ENCODE measurements around the gene B3GNT2. TPM values are rescaled to one million over a fixed set of nuclear protein-coding genes. Genes with fewer than 3 reads are reported as not detected.
"Not testable (repeated sequence)": the region's sequence is repeated elsewhere in the genome, so short reads cannot be mapped to it uniquely, and the experiment has no call there.

Gene B3GNT2
- total RNA-seq, 1 donor: 64.8 TPM

GRCh38 chr2:62197011-62197924 is 1.4 kb downstream of the B3GNT2 start:
- Histone ChIP-seq H3K4me3 (ENCODE audit: low read length) (peak overlapping the region; percentile 94), H3K4me1 (ENCODE audit: insufficient read depth, low read length) (peaks cover 69% of the 10 kb centered on the region), H3K9me3 (ENCODE audit: low read depth, low read length) (no peaks in the 10 kb centered on the region), H3K27me3 (ENCODE audit: insufficient read depth, low read length) (no peaks in the 10 kb centered on the region)

DNA sequence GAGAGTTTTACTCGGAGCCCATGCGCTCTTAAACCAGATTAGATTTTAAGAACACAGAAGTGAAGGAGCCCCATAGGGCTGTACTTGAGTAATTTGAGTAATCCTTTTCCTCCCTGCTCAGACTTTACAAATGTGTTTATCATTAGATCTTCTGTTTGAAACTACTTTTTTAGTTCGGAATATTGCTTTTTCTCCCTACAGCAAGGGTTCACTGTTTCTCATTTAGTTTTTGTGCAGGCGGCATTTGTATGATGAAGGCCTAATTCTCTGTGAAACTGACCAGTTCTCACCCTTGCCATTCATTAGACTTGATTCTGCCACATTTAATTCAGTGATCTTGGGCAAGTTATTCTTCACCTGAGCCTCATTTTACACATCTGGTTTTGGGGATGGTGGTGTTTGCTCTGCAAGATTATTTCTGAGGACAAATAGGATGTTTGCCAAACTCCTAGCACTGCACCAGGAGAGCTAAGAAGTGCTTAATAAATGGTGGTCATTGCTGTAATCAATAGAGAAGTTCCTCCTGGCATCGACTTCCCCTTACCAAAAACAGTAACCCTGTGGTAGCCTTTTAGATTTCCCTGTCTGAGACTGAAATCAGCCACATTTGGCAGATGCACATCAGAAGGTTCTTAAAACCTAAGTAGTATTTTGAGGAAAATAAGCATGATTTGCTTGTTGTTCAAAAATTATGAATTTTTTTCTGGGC is 2.2 kb downstream of the B3GNT2 start:
- Histone ChIP-seq H3K9me3 (ENCODE audit: low read depth, low read length) (no peaks in the 10 kb centered on the region), H3K27me3 (ENCODE audit: insufficient read depth, low read length) (no peaks in the 10 kb centered on the region), H3K4me3 (ENCODE audit: low read length) (peak overlapping the region; percentile 94), H3K4me1 (ENCODE audit: insufficient read depth, low read length) (peaks cover 70% of the 10 kb centered on the region)

GRCh38 chr2:62198854-62199253 is 2.9 kb downstream of the B3GNT2 start:
- H3K9me3 ChIP-seq (ENCODE audit: low read depth, low read length); H3K27me3 ChIP-seq (ENCODE audit: insufficient read depth, low read length); H3K4me3 ChIP-seq (ENCODE audit: low read length): not testable (repeated sequence)

DNA sequence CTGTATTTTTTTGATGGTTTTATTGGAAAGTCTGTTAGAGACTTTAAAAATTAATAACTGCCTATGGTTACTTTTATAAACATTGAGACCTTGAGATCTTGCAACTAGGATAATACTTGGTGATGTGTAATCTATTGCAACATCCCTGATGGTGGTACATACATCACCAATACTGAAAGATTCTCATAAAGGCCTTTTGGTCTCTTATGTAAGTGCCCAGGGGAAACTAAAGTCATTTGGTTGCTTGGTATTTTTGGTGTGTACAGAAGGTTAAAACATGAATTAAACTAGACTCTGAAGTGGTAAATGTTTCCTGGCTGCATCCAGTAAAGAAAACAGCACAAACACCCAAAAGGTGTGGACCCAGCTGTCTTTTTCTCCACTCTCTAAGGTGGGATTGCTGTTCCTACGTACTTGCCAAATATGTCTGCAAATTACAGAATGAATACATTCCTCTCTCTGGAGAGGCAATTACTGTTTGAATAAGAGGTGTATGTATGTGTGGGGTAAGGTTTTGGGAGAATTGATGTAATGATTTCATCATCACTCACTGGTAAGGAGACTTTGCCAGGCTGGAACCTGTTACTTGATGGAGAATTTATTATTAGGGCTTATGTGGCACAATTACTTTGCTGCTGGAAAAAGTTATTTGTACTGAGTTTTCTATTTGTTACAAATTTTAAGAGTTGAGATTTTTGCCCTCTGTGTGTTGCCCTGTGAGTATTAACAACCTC is 3.6 kb downstream of the B3GNT2 start:
- Histone ChIP-seq H3K27me3 (ENCODE audit: insufficient read depth, low read length) (no peaks in the 10 kb centered on the region), H3K4me3 (ENCODE audit: low read length) (no peak overlapping the region), H3K4me1 (ENCODE audit: insufficient read depth, low read length) (peaks cover 76% of the 10 kb centered on the region), H3K9me3 (ENCODE audit: low read depth, low read length) (no peaks in the 10 kb centered on the region)

More at GRCh38 chr2:62198854-62199253, 2.9 kb downstream of the B3GNT2 start:
- H3K4me1 ChIP-seq (ENCODE audit: insufficient read depth, low read length): peaks cover 76% of the 10 kb centered on the region

GRCh38 chr2:62200291-62200841 is 4.5 kb downstream of the B3GNT2 start:
- no peak overlapping the region for H3K4me3 ChIP-seq (ENCODE audit: low read length)
- no peaks in the 10 kb centered on the region for H3K9me3 ChIP-seq (ENCODE audit: low read depth, low read length)
- peaks cover 74% of the 10 kb centered on the region for H3K4me1 ChIP-seq (ENCODE audit: insufficient read depth, low read length)
- no peaks in the 10 kb centered on the region for H3K27me3 ChIP-seq (ENCODE audit: insufficient read depth, low read length)

- Histone ChIP-seq H3K27me3 (ENCODE audit: insufficient read depth, low read length) (no peaks in the 10 kb centered on the region), H3K9me3 (ENCODE audit: low read depth, low read length) (no peaks in the 10 kb centered on the region), H3K4me1 (ENCODE audit: insufficient read depth, low read length) (peaks cover 77% of the 10 kb centered on the region), H3K4me3 (ENCODE audit: low read length) (no peak overlapping the region)
Observed at GRCh38 chr2:62200868-62201267, 5.0 kb downstream of the B3GNT2 start.

- no peak overlapping the region for H3K4me3 ChIP-seq (ENCODE audit: low read length)
- H3K27me3 ChIP-seq (ENCODE audit: insufficient read depth, low read length): no peaks in the 10 kb centered on the region
- no peaks in the 10 kb centered on the region for H3K9me3 ChIP-seq (ENCODE audit: low read depth, low read length)
- H3K4me1 ChIP-seq (ENCODE audit: insufficient read depth, low read length): peaks cover 79% of the 10 kb centered on the region
Observed at GRCh38 chr2:62201307-62201706, 5.4 kb downstream of the B3GNT2 start.

GRCh38 chr2:62202019-62202722 is 6.3 kb downstream of the B3GNT2 start:
- no peaks in the 10 kb centered on the region for H3K9me3 ChIP-seq (ENCODE audit: low read depth, low read length)
- H3K4me3 ChIP-seq (ENCODE audit: low read length): no peak overlapping the region
- peaks cover 79% of the 10 kb centered on the region for H3K4me1 ChIP-seq (ENCODE audit: insufficient read depth, low read length)
- H3K27me3 ChIP-seq (ENCODE audit: insufficient read depth, low read length): no peaks in the 10 kb centered on the region

DNA sequence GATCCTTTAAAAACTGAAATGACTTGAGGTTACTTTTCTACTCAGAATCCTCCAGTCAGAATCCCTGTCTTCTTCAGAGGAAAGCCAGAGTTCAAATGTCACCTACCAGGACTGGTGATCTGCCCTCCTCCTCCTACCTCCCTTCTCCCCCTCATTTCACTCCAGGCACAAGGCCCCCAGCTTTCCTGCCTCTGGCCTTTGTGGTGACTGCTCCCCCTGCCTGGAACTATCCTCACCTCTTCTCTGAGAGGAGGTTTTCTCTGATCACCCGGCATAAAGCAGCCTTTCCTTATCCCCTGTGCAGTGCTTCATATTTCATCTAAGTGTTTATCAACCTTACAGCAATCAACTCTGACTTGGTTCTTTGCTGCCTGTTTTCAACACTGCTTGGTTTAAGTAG is 6.8 kb downstream of the B3GNT2 start:
- Histone ChIP-seq H3K9me3 (ENCODE audit: low read depth, low read length) (no peaks in the 10 kb centered on the region), H3K4me3 (ENCODE audit: low read length) (no peak overlapping the region), H3K27me3 (ENCODE audit: insufficient read depth, low read length) (no peaks in the 10 kb centered on the region), H3K4me1 (ENCODE audit: insufficient read depth, low read length) (peaks cover 76% of the 10 kb centered on the region)

DNA sequence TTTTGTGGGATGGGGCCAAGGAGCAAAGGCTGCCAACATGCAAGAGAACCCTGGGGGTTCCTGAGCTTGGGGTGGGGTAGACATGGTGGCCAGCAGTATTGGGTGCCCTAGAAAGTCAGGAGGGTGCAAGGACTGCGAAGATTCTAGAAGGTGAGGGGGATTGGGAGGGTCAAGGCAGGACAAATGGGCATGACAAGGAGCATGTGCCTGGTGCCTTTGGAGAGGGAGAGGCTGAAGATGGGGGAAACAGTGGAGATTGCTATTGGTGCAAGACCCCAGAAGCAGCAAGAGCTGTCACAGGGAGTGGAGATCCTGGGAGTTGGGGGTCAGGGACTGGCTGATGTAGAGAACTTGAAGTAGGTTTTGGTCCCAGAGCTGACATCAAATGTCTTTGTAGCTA is 7.5 kb downstream of the B3GNT2 start:
- no peak overlapping the region for H3K4me3 ChIP-seq (ENCODE audit: low read length)
- no peaks in the 10 kb centered on the region for H3K27me3 ChIP-seq (ENCODE audit: insufficient read depth, low read length)
- H3K4me1 ChIP-seq (ENCODE audit: insufficient read depth, low read length): peaks cover 75% of the 10 kb centered on the region
- H3K9me3 ChIP-seq (ENCODE audit: low read depth, low read length): no peaks in the 10 kb centered on the region

DNA sequence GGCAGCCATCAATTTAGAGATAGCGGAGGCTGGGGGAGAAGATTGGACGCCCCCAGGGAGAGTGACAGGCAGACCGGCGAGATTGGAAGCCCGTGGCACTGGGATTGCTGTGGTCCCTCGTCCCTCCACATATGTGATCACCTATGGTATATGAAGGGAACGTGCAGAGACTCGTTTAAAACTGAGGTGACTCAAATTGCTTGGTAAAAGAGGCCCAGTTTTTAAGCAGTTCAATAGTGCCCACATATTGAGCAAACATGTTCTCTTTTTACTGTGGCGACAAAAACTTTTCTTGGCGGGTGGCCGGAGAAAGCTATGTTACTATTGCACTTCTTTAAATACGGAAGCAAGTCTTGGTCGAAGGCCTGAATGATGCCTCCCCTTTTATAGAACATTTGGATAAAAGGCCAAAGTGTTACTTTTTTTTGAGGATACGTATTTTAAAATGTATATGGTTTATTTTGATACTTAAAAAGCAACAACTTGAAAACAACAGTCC is 9.1 kb downstream of the B3GNT2 start:
- Histone ChIP-seq H3K4me3 (ENCODE audit: low read length) (no peak overlapping the region), H3K27me3 (ENCODE audit: insufficient read depth, low read length) (no peaks in the 10 kb centered on the region), H3K4me1 (ENCODE audit: insufficient read depth, low read length) (peaks cover 72% of the 10 kb centered on the region), H3K9me3 (ENCODE audit: low read depth, low read length) (no peaks in the 10 kb centered on the region)

DNA sequence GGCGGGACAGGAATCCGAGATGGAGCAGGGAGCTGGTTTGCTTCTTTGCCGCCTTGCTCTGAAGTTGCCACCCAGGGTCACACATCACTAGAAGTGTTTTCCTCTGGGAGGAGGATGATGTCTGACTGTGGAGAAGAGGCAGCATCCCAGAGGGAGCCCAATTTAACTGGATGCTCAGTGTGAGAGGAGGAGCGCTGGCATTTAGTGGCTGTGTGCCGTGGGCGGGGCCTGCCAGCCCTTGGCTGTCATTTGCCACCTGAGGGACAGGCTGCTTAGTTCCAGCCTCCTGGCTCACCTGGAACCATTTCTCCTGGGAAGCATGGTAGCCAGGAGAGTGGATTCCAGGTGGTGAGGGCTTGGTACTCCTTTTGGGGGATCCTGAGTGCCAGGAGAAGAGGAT is 9.6 kb downstream of the B3GNT2 start:
- Histone ChIP-seq H3K9me3 (ENCODE audit: low read depth, low read length) (no peaks in the 10 kb centered on the region), H3K27me3 (ENCODE audit: insufficient read depth, low read length) (no peaks in the 10 kb centered on the region), H3K4me3 (ENCODE audit: low read length) (no peak overlapping the region), H3K4me1 (ENCODE audit: insufficient read depth, low read length) (peaks cover 67% of the 10 kb centered on the region)

- no peak overlapping the region for H3K4me3 ChIP-seq (ENCODE audit: low read length)
- H3K4me1 ChIP-seq (ENCODE audit: insufficient read depth, low read length): peaks cover 66% of the 10 kb centered on the region
- H3K27me3 ChIP-seq (ENCODE audit: insufficient read depth, low read length): no peaks in the 10 kb centered on the region
- H3K9me3 ChIP-seq (ENCODE audit: low read depth, low read length): no peaks in the 10 kb centered on the region
Observed at GRCh38 chr2:62206024-62206423, 10.1 kb downstream of the B3GNT2 start.

DNA sequence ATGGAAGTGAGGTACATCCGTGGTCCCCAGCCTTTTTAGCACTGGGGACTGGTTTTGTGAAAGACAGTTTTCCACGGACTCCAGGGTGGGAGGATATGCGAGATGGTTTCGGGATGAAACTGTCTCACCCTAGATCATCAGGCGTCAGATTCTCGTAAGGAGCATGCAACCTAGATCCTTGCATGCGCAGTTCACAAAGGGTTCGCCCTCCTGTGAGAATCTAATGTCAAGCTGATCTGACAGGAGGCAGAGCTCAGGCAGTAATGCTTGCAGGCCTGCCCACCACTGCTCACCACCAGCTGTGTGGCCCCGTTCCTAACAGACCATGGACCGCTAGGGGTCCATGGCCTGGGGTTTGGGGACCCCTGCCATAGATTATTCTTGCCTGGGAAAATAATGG is 11.6 kb downstream of the B3GNT2 start:
- H3K27me3 ChIP-seq (ENCODE audit: insufficient read depth, low read length): no peaks in the 10 kb centered on the region
- no peak overlapping the region for H3K4me3 ChIP-seq (ENCODE audit: low read length)
- no peaks in the 10 kb centered on the region for H3K9me3 ChIP-seq (ENCODE audit: low read depth, low read length)
- H3K4me1 ChIP-seq (ENCODE audit: insufficient read depth, low read length): peaks cover 56% of the 10 kb centered on the region
